Activated CD8-positive, alpha-beta memory T cell treated with anti-CD3 and anti-CD28 coated beads, Interleukin-2, amount 50 U/mL, for 4 hours (primary cell): ENCODE data around the gene ADCY4.

Experiments
- DNase-seq: peaks from one replicate; pipeline ENCODE4 v3.0.0-alpha.2; 2020

ADCY4 gene

GRCh38 chr14:24271134-24271833, 63.6 kb downstream of the ADCY4 start, which contains the start of gene RABGGTA:
RABGGTA (minus strand) TSS chr14:24271597; CDS start chr14:24271115, 482 bp downstream.
- peak; percentile 89 for DNase-seq

GRCh38 chr14:24270537-24271133, 64.2 kb downstream of the ADCY4 start:
- no peak for DNase-seq

- DNase-seq = no peak
Measured at GRCh38 chr14:24269910-24270536, 64.8 kb downstream of the ADCY4 start.

- DNase-seq = no peak
Measured at GRCh38 chr14:24269368-24269767, 65.5 kb downstream of the ADCY4 start.
